Measurements from ENCODE around the gene P2RX5. TPM values are rescaled to one million over a fixed set of nuclear protein-coding genes. Genes with fewer than 3 reads are reported as not detected.

Gene P2RX5
- total RNA-seq, 2 experiments from 2014 or later = 45.2 to 47.4 TPM

- CTCF ChIA-PET = interaction anchor here (1.2 kb wide), 1 partner anchor 11 kb away, joined by 4 read pairs; no protein-coding TSS in a partner anchor
- Mint-ChIP-seq H3K4me1 (ENCODE audit: low read depth) (no peaks in the 10 kb centered on the region), H3K27ac (no peak overlapping the region), H3K9me3 (no peaks in the 10 kb centered on the region), H3K4me3 (no peak overlapping the region), H3K36me3 (ENCODE audit: low read depth) (no peaks in the 10 kb centered on the region), H3K27me3 (ENCODE audit: low read depth) (no peaks in the 10 kb centered on the region)
- intact Hi-C loops (cut with micrococcal nuclease) = no loop called here
- no peak for DNase-seq
Measured at GRCh38 chr17:3660311-3660891, 35.6 kb downstream of the P2RX5 start.

- Mint-ChIP-seq H3K4me3 (no peak overlapping the region), H3K36me3 (ENCODE audit: low read depth) (no peaks in the 10 kb centered on the region), H3K27me3 (ENCODE audit: low read depth) (no peaks in the 10 kb centered on the region), H3K27ac (no peak overlapping the region), H3K4me1 (ENCODE audit: low read depth) (no peaks in the 10 kb centered on the region), H3K9me3 (no peaks in the 10 kb centered on the region)
- intact Hi-C loops (cut with micrococcal nuclease) = no loop called here
- DNase-seq = no peak
- CTCF ChIA-PET = interaction anchor here (1.2 kb wide), 1 partner anchor 10 kb away, joined by 4 read pairs; no protein-coding TSS in a partner anchor
Measured at GRCh38 chr17:3659541-3660111, 36.3 kb downstream of the P2RX5 start.

DNA sequence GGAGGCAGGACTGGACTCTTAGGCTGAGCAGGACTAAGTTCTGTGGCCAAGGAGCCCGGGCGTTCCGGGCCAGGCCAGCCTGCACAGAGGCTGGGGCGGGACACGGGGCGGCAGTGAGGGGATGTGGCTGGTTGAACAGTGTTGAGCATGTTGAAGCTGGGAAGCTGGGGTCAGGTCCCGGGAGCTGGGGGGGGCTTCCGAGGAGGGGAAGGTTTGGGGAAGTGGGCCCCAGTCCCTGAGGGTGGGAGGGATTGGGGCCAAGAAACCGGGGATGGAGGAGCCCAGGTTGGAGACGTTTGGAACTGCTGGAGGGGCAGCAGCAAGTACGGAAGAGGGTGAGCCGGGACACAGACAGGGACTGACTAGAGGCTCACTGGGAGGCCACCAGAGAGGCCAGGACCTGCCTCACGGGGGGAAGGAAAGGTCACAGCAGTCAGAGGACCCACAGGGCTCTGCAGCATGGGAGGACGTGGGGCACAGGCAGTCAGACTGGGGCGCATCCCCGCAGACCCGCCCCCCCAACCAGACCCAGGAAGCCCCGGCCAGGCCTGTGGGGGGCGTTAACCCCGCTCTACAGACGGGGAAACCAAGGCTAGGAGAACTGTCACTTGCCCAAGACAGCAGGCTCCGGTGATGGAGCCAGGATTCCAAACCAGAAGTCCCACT lies 37.0 kb downstream of the P2RX5 start:
- DNase-seq = no peak
- Mint-ChIP-seq H3K27ac (no peak overlapping the region), H3K9me3 (no peaks in the 10 kb centered on the region), H3K36me3 (ENCODE audit: low read depth) (no peaks in the 10 kb centered on the region), H3K4me1 (ENCODE audit: low read depth) (no peaks in the 10 kb centered on the region), H3K27me3 (ENCODE audit: low read depth) (no peaks in the 10 kb centered on the region), H3K4me3 (no peak overlapping the region)
- intact Hi-C loops (cut with micrococcal nuclease) = no loop called here
- CTCF ChIA-PET = interaction anchor here (1.2 kb wide), 1 partner anchor 10 kb away, joined by 4 read pairs; no protein-coding TSS in a partner anchor

GRCh38 chr17:3657874-3658783 lies 37.8 kb downstream of the P2RX5 start:
- no peak for DNase-seq
- CTCF ChIA-PET = interaction anchor here (0.5 kb wide), 1 partner anchor 288 kb away, joined by 4 read pairs; no protein-coding TSS in a partner anchor
- no peaks in the 10 kb centered on the region for H3K27me3 Mint-ChIP-seq (ENCODE audit: low read depth)
- no peaks in the 10 kb centered on the region for H3K9me3 Mint-ChIP-seq
- no peak overlapping the region for H3K4me3 Mint-ChIP-seq
- no peaks in the 10 kb centered on the region for H3K36me3 Mint-ChIP-seq (ENCODE audit: low read depth)
- no peak overlapping the region for H3K27ac Mint-ChIP-seq
- H3K4me1 Mint-ChIP-seq (ENCODE audit: low read depth) = no peaks in the 10 kb centered on the region
- intact Hi-C loops (cut with micrococcal nuclease) = no loop called here

DNA sequence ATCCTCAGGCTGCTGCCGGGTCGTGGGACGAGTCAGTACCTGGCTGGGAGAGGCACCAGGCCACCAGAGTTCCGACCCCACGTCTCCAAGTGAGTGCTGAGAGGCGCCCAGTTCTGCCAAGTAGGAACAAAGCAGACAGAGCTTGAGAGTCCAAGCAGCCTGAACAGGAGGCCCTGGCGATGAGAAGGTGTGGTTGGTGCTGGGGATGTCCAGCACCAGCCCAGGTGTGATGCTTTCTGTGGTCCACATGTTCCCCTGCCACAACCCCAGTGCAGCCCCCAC lies 38.4 kb downstream of the P2RX5 start:
- intact Hi-C loops (cut with micrococcal nuclease) = no loop called here
- CTCF ChIA-PET = interaction anchor here (0.5 to 0.6 kb wide), 2 partner anchors 287 to 611 kb away, joined by 4 to 5 read pairs; no protein-coding TSS in a partner anchor
- DNase-seq = no peak
- H3K36me3 Mint-ChIP-seq (ENCODE audit: low read depth) = no peaks in the 10 kb centered on the region
- H3K4me3 Mint-ChIP-seq = no peak overlapping the region
- no peak overlapping the region for H3K27ac Mint-ChIP-seq
- no peaks in the 10 kb centered on the region for H3K4me1 Mint-ChIP-seq (ENCODE audit: low read depth)
- no peaks in the 10 kb centered on the region for H3K27me3 Mint-ChIP-seq (ENCODE audit: low read depth)
- no peaks in the 10 kb centered on the region for H3K9me3 Mint-ChIP-seq

DNA sequence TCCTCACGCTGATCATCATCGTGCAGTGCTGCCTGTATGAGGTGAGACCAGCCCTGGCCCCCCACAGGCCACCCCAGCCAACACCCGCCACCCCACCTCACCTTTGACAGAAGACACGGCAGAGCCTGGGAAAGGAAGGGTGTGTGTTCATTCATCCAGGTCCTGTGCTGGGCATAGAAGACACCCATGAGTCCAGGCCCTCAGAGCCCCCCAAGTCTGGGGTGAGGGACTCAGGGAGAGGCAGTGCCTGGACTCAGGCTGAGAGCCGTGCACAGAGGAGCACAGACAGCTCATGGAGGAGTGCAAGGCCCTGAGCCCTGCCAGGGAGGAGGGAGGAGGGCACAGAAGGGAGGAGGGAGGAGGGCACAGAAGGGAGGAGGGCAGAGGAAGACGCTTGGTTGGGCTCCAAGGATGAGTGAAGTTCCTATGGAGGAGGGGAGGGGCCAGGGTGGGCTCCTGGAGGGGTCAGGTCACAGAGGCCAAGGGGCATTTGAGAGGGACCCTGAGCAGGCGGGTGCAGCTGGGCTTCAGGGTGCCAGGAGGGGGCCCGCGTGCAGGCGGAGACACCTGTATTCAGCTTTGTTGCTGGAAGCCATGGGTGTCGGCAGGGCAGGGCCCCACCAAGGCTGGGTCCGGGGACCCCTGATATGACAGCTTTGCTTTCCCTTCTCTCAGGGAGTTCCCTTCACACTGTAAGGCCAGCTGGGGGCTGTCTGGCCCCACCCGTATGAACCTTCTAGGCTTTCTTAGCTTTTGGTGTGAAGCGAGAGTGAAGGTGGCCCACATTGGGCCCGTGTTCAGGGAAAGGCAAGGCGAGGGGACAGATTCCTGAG lies 39.0 kb downstream of the P2RX5 start:
- no peaks in the 10 kb centered on the region for H3K9me3 Mint-ChIP-seq
- no peaks in the 10 kb centered on the region for H3K4me1 Mint-ChIP-seq (ENCODE audit: low read depth)
- no peak overlapping the region for H3K27ac Mint-ChIP-seq
- DNase-seq = no peak
- no peaks in the 10 kb centered on the region for H3K27me3 Mint-ChIP-seq (ENCODE audit: low read depth)
- no peak overlapping the region for H3K4me3 Mint-ChIP-seq
- CTCF ChIA-PET = interaction anchor here (0.5 to 0.6 kb wide), 2 partner anchors 610 to 671 kb away, joined by 4 to 5 read pairs; no protein-coding TSS in a partner anchor
- no peaks in the 10 kb centered on the region for H3K36me3 Mint-ChIP-seq (ENCODE audit: low read depth)
- intact Hi-C loops (cut with micrococcal nuclease) = no loop called here

DNA sequence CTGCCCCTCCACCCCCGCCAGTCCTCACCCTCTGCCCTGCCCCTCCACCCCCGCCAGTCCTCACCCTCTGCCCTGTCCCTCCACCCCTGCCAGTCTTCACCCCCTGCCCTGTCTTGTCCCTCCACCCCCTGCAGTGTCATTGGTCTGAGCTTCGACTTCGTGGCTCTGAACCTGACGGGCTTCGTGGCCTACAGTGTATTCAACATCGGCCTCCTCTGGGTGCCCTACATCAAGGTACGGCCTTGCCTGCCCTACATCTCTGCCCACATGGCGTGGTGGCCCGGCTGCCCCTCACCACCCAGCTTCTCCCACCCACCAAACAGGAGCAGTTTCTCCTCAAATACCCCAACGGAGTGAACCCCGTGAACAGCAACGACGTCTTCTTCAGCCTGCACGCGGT lies 39.6 kb downstream of the P2RX5 start:
- Mint-ChIP-seq H3K27ac (no peak overlapping the region), H3K27me3 (ENCODE audit: low read depth) (no peaks in the 10 kb centered on the region), H3K4me1 (ENCODE audit: low read depth) (no peaks in the 10 kb centered on the region), H3K4me3 (no peak overlapping the region), H3K9me3 (no peaks in the 10 kb centered on the region), H3K36me3 (ENCODE audit: low read depth) (no peaks in the 10 kb centered on the region)
- CTCF ChIA-PET = no interaction called here
- intact Hi-C loops (cut with micrococcal nuclease) = no loop called here
- DNase-seq = no peak

GRCh38 chr17:3655766-3656165 lies 40.2 kb downstream of the P2RX5 start:
- H3K27me3 Mint-ChIP-seq (ENCODE audit: low read depth) = no peaks in the 10 kb centered on the region
- H3K4me3 Mint-ChIP-seq = no peak overlapping the region
- no peak overlapping the region for H3K27ac Mint-ChIP-seq
- H3K4me1 Mint-ChIP-seq (ENCODE audit: low read depth) = no peaks in the 10 kb centered on the region
- CTCF ChIA-PET = no interaction called here
- no peak for DNase-seq
- no peaks in the 10 kb centered on the region for H3K36me3 Mint-ChIP-seq (ENCODE audit: low read depth)
- no peaks in the 10 kb centered on the region for H3K9me3 Mint-ChIP-seq
- intact Hi-C loops (cut with micrococcal nuclease) = no loop called here

DNA sequence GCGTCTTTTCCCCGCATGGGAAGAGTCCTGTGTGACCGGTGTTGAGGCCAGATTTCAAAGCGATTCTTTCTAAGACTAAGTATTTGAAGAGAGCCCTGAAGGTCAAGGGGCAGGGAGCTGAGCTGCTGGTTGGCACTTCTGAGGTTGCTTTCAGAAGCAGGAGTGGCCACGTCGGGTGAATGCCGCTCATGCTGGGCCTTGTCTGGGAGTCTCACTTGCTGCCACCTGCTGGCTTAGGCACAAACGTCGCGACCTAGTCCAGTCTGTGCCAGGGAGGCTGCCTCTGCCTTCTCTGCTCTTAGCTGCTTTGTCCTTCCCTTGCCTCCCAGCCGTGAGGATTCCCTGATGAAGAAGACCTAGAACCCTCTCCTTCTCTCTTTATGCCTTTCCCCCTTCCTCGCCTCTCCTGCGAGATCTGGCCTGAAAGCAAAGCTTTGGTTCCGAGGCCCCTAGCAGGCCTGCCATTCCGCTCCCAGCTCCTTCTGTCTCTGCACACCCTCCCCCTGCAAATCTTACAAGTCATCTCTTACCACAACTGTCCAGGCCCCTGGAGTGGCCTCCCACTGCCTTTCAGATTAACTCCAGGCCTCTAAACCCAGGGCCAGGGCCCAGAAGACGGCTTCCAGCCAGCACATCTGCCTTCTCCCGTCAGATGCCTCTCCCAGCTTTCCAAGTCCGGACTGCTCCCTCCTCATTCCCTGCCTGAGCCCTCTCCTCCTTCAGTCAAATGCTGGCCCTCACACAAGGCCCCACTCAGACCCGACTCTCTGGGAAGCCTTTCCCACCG lies 48.0 kb downstream of the P2RX5 start:
- no peaks in the 10 kb centered on the region for H3K4me1 Mint-ChIP-seq (ENCODE audit: low read depth)
- no peak overlapping the region for H3K27ac Mint-ChIP-seq
- H3K27me3 Mint-ChIP-seq (ENCODE audit: low read depth) = no peaks in the 10 kb centered on the region
- H3K36me3 Mint-ChIP-seq (ENCODE audit: low read depth) = peaks cover 1% of the 10 kb centered on the region
- intact Hi-C loops (cut with micrococcal nuclease) = loop anchor here (1.0 to 2.0 kb wide), 2 partner anchors 46 to 113 kb away; no protein-coding TSS in a partner anchor
- DNase-seq = peak; percentile 71
- no peak overlapping the region for H3K4me3 Mint-ChIP-seq
- no peaks in the 10 kb centered on the region for H3K9me3 Mint-ChIP-seq
- CTCF ChIA-PET = interaction anchor here (0.6 to 1.8 kb wide), 9 partner anchors 11 to 1008 kb away, joined by 3 to 7 read pairs (median 4); no protein-coding TSS in a partner anchor

GRCh38 chr17:3647251-3647650 lies 48.7 kb downstream of the P2RX5 start:
- no peak for DNase-seq
- Mint-ChIP-seq H3K4me3 (no peak overlapping the region), H3K27me3 (ENCODE audit: low read depth) (no peaks in the 10 kb centered on the region), H3K36me3 (ENCODE audit: low read depth) (peaks cover 1% of the 10 kb centered on the region), H3K27ac (no peak overlapping the region), H3K9me3 (no peaks in the 10 kb centered on the region), H3K4me1 (ENCODE audit: low read depth) (no peaks in the 10 kb centered on the region)
- CTCF ChIA-PET = interaction anchor here (0.7 to 1.8 kb wide), 8 partner anchors 10 to 615 kb away, joined by 3 to 7 read pairs (median 4); no protein-coding TSS in a partner anchor
- intact Hi-C loops (cut with micrococcal nuclease) = no loop called here

GRCh38 chr17:3645310-3645709 lies 50.6 kb downstream of the P2RX5 start:
- no peak overlapping the region for H3K4me3 Mint-ChIP-seq
- H3K36me3 Mint-ChIP-seq (ENCODE audit: low read depth) = peaks cover 1% of the 10 kb centered on the region
- H3K27ac Mint-ChIP-seq = no peak overlapping the region
- CTCF ChIA-PET = no interaction called here
- no peaks in the 10 kb centered on the region for H3K9me3 Mint-ChIP-seq
- DNase-seq = no peak
- intact Hi-C loops (cut with micrococcal nuclease) = no loop called here
- H3K4me1 Mint-ChIP-seq (ENCODE audit: low read depth) = peaks cover under 1% of the 10 kb centered on the region
- no peaks in the 10 kb centered on the region for H3K27me3 Mint-ChIP-seq (ENCODE audit: low read depth)
